Activated T-cell treated with anti-CD3 and anti-CD28 coated beads, Interleukin-2, amount 50 U/mL, for 48 hours (primary cell): ENCODE measurements around the gene FAM170B.

Source experiments
- DNase-seq, 2 experiments: peaks; one replicate each; pipeline ENCODE4 v3.0.0-alpha.2; 2020

FAM170B gene

DNA sequence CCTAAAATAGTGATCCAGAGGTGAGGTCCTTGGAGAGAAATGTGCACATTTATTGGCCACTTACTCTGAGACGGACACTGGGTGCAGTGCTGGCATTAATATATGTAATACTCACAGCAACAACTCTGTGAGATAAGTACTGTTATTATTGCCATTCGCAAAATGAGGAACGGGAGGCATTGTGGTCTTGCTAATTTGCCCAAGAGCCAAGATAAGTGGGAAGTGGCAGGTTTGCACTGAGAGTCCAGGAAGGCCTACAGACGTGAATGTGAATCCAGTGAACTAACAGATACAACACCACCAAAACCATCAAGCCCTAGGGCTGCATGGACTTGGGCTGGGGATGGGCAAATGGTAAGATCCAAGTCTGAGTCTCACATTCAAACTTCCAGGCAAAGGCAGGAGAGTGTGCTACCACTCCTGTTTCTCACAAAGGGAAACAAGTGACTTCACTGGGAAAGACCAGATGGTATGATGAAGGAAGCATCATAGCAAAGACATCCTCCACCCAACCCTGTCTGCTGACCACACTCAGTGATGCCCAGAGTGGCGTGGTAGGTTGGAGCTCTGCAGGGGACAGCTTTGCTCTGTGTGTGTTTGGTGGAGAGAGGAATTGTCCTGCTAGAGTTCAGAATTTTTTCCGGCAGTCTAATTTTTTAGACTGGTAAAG, 35.1 kb upstream of the FAM170B start:
- no peak for DNase-seq

DNA sequence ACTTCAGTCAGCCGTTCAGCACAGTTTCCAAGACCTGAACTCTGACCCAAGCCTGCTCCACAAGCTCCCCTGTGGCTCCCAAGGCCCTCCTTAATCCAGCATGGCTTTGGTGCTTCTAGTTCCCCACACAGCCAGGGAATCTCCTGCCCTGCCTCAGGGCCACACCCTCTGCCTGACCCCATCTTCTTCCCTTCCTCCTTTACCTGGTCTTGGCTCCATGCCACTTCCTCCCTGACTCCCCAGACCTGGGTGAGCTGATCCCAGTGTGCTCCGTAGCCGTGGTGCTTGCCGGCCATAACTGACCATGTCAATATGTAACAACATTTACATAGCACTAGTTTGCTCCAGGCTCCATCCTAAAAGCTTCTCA, 34.3 kb upstream of the FAM170B start:
- DNase-seq, result no peak

DNA sequence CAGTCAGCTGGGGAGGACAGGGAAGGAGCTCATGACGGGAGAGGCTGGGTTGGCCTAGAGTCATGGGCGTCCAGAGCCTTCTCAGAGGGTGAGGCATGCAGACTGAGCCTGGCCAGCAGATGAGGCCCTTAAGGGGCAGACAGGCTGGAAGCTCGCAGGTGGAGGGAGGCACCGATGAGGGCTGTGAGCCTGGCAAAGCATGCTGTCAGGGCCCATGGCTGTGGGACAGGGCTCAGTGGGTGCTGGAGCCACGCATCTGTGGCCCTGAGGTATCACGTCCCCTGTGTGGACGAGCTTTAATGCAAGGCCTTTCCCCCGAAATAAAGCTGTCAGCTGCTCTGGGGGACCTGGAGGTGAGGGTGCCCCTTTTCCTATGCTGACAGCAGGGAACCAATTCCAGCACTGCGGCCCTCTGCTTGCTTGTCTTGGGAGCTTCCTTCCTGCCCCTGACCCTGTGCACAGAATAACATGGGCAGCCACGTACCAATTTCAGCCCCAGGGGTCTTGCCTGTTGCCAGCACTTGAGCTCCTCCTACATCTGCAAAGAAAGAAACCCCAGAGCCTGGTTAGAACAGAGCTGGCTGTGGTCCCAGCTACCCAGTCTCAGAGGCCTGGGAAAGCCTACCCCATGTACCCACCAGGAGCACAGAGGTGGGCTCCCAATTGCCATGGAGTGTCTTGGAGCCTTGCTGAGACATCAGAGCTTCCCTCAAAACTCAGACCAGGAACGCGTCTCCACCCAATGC, 33.8 kb upstream of the FAM170B start:
- no peak for DNase-seq

DNA sequence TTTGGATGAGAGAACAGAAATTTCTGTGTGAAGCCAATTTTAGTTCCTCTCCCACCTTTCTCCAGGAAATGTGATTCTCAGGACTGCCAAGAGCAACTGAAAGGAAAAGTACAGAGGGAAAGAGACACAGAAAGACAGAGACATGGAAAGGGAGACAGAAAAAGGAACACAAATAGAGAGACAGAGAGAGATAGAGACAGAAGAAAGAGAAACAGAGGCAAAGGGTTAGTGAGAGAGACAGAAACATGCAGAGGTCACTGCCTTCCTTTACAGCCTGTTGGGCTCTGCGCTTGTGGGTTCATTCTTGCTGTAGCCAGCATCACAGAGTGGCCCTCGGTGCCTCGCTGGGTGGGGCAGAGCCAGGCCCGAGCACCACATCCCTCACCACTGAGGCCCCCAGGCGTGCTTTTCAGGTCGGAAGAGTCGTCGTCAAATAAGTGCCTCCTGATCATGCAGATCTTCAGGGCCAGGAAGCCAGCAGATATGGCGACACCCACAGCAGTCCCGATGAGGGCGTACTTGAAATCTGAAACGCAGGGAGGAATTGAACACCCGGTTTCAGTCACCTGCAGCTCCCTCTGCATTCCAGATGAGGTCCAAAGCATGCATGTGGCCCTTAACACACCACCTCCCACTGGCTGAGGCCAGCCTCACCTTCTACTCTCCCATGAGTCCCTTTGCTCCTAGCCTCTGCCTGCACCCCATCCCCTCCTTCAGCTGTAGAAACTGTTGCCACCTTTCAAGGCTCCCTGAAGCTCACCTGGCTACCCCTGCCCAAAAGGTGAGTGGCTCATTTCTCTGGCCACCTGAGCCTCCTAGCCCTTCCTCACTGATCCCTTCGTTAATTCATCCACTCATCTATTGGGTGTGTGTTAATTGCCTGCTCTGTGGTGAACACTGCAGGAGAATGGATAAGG, 32.9 kb upstream of the FAM170B start:
- DNase-seq, result no peak

DNA sequence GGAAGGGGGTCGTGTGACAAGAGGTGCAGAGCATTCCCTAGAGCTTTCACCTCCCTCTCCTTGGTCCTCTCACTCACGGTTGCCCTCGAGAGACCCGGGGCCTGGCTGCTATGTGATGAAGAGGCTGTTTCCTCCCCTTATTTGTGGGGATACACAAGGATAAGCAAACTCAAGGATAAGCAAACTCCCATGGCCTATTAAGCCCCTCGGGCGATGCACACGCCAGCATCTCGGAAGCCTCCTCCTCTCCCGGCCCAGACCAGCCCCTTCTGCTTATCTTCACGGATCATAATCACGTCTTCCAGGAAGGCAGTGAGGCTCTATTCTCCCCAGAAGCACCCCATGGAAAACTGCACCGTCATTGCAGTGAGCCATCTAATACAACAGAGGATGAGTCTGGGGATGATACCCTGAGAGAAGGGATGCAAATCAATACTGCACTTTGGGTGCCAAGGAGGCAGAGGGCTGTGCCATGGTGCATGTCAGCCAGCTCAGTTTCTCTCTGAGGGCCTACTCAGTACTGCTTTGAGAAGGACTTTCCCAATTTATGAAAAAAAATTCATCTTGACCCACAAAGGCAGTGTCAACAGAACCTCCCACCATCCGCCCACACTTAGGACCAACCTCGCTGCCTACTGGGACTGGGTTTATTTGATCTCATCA, 32.1 kb upstream of the FAM170B start:
- peak in 1 of 2 experiments; percentile 25 for DNase-seq

DNA sequence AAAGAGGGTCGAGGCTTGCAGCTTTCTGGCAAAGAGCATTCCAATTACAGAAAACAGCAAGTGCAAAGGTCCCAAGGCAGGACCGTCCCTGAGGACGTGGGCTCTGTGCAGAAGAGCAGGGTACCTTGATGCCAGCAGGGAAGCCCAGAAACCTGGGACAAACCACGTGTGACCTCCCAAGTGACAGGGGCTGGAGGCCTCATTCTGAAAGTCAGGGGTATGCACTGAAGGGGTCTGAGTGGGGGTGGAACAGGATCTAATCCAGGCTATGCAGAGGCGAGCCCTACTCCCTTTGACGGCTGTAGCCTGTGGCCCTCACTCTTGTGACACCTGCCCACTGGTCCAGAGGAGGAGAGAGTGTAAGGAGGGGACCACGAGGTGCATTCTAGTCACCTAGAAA, 31.4 kb upstream of the FAM170B start:
- DNase-seq, result no peak

DNA sequence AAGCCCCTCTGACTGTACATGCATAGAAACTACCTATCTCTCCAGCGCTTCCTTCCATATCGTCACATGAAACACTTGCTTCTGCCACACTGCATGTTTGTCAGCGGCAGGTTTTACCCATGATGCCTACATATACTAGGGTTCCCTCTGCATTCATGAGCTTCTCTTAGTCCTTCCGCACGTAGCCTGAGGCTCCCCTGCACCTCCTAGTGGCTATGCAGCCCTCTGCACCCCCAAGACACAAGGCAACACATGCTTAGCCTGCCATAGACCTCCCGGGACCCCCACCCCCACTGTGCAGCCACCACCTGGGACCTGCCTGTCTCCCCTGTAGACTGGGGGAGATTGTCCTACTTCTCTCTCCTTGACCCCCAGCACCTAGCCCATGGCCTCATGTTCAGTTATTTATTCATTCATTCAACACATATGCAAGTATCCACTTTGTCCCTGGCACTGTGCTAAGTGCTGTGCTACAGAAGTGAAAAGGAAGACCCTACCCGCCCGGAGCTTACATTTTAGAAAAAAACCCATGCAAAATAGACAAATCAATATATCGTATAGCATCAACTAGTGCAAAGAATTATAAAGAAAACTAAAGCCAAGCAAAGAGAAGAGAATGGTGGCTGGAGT, 30.9 kb upstream of the FAM170B start:
- peak; percentile 66 to 72 for DNase-seq

DNA sequence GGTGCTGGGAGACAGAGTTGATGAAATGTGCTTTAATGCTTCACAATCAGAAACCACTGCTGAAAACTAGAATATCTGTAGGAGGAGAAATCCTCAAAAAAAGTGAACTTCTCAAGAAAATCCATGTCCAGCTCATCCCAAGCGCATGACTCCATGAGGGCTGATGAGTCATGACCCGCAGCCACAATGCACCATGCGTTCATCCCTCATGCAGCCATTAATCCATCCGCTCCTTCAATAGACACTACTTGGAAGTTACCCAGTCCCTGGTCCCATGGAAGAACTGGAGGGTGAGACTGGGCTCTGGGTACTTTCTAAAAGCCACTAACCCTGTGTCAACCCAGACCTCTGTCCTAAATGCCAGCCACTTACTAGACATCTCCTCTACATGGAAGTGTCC, 29.9 kb upstream of the FAM170B start:
- DNase-seq, result no peak

DNA sequence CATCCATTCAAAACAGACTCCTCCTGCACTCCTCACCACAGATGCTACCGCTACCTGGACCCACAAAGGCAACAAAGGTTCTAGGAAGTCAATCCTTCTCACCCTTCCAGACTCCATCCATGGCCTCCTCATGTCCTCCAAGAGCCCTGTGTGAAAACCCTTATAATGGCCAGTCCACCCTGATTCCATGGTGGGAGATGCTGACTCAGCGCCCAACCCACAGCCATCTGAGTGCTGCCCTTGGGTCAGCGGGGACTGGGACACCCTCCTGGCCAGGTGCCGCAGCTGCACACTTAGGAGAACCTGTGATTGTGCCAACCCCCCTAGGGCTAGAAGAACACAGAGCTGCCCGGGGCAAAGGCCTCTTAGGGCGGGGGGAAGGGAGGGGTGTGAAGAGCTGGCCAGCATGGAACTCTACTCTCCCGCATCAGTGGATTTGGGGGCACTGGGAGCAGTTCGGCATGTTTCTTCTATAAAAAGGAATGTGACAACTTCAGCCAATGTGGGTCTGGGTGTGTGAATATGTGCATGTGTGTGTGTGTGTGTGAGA, 29.0 kb upstream of the FAM170B start:
- DNase-seq, result no peak

DNA sequence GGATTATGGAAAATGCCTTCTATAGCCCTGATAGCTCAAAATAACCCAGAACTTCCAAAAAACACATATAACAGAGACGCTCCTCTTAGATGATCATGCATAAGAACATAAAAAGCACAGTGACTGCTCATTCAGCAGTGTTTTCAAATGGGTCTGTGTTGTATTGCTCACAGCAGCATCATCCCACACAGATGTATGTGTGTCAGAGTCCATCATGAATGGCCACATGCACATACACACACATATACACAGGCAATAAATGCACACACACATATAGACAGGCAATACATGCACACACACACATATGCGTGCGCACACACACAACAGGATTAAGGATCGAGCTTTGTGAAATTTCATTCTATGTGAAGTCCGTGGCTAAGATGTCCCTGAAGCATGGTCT, 28.2 kb upstream of the FAM170B start:
- DNase-seq, result no peak

DNA sequence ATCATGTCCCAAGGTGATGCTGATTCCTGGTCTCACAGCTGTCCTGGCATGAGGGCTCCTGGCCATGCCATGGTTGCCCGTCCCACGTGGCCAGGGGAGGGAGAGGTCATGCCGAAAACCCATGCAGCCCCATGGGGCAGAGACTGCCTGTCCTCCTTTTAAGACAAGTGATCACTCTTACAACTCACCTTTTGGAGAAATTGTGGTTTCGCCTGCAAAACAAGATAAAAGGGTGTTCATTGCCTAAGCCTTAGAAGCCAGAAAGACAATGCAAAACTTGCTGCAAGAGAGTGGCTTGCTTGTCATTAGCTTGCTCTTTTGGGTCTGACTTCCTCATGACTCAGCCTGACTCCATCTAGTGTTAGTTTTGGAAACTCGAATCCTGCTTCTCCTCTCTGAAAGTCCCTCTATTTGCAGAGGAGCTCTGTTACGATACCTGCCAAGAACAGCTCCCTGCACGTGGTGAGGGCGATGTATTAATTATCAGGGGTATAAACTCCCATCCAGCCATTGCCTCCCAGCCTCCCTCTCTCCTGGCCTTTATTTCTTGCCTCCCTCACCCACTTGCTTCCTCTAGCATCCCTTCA, 27.7 kb upstream of the FAM170B start:
- DNase-seq, result no peak

DNA sequence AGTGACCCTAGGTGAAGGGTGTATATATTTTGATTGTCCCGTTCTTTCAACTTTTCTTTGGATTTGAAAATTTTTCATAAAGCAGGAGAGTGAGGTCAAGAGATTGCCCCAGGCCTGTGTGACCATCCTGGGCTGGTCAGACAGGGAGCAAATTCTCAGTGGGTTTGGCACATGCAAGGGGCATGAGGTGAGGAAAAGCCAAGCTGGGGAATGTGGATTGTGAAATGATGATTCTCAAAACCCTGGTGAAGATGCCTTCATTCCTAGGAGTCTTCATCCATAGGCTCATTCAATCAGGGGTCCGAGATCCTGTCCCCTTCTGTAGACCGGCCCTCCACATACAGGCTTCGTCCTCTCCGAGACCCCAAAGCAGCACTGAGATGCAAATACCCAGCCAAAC, 27.0 kb upstream of the FAM170B start:
- DNase-seq, result no peak

DNA sequence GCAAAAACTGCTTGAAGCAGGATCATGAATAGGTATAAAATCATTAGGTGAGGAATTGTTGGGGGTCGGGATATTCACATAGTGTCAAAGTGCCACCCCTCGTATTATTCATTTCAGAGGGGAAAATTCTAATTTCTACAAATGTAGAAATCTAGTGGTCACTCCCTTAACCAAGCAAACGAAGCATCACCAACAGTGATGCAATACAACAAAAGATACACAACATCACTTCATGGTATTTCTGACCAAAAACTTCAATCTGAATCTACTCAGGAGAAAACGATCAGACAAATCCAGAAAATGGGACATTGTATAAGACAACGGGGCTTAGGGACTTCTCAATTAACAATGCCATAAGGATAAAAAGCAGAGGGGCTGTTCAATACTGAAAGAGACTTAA, 26.3 kb upstream of the FAM170B start:
- no peak for DNase-seq

DNA sequence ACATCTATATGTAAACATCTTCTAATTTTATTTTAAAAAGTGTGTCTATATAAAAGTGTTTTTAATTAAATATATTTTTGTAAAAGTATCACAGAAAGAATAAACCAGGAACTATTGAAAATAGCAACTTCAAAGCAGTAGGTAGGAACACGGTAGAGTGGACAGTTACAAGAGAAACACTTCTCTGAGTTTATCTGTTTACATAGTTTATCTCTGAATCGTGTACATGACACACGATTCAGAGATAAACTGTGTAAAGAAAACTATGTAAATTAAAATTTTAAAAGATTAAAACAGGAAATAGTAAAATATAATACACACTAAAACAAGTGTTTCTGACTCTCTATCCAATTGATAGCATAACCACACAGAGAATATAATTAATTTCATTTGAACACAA, 25.1 kb upstream of the FAM170B start:
- DNase-seq, result no peak

DNA sequence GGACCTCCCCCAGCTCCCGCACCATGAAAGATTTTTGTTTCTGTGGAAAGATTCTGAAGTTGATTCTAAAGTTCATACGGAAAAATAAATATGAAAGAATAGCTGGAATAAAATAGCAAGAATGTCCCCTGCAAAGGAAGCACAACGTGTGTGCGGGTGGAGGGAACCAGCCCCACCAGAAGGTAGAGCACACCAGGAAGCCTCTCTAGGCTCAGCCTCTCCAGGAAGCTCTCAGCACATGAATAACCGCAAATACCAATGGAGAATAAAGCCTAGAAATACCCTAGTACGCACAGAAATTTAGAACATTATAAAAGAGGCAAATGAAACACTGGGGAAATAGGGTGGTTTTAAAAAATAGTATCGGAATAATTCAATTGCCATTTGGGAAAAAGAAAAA, 24.6 kb upstream of the FAM170B start:
- no peak for DNase-seq

DNA sequence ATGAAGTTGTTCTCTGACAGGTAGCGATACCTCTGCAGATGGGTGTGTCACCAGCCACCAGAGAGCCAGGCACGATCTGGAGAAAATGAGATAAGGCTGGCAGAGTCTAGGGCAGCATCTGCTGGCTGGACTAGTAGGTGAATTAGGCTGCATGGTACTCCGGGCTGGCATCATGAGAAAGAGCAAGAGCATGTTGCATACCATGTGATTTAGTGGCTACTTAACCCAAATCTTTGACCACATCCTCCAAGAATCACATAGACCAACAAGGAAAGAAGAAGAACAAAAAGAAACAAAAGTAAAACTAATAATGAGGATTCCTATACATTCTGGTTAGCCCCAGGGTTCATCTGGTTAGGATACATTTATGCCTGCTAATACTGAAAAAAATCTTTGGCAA, 23.4 kb upstream of the FAM170B start:
- no peak for DNase-seq

DNA sequence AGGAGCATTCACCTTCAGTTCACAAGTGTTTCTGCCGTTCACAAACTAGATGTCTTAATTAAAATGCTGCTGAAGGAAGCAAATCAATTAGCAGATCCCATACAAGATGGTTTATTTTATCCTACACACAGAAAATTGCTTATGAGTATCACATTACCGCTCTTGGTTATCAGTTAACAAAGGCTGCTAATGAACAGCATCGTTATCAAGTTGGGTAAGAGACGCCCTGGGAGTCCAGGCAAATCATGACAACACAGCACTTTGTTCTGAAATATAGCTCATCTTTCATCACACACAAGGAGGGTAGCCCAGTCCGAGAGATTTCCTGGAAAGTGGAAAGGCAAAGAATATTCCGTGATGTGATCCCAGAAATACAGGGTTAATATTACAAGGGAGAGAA, 20.8 kb upstream of the FAM170B start:
- DNase-seq, result no peak

DNA sequence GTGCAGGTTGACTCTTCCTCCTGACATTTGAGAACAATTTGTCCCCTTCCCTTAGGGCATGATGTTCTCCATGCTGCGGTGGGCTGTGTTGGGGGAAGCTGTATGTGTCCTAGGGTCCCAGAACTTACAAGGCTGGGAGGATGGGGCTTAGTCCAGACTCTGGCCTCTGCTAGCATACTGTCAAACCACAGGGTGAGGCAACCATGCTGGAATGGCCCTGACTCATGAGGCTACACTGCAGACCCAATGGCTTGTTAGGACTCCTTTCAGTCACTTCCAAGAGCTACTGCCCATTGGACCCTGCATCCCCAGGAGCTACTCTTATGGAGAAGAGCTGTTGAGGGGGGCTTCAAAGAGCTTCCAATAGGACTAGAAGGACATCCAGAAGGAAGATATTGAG, 20.1 kb upstream of the FAM170B start:
- no peak for DNase-seq

DNA sequence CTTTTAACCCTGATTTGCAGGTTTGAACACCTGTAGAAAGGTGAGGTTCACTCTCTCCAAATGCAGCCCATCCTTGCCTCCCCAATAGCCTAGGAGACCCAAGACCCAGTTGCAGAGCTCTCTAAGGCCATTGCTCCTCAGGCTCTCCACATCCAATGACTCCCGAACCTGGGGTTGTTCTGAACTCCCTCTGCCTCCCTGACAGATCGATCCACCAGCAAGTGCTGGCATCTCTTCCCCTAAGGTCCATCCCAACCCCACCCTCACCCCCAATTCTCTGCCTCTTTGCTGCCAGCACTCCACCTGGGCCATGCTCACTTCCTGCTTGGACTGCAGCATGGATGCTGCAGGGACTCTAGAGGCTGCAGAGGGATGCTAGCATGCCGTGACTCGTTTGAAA, 19.3 kb upstream of the FAM170B start:
- no peak for DNase-seq

DNA sequence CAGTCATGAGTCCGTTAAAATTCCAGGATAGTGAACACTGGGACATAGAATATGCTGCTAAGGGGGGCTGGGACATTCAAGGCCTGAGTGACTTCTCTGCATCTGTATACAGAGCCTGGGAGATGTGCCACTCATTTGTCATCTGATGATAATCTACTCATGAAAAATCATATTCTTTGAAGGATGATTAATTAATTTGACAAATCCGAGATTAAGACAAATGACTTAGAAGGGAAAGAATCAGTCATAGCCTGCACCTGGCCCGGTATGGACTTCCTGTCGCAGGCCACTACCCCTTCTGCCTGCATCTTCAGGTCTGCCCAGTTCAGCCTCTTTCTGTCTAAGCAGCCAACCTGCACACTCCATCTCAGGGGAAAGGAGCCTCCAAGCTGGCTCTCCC, 18.8 kb upstream of the FAM170B start:
- no peak for DNase-seq

DNA sequence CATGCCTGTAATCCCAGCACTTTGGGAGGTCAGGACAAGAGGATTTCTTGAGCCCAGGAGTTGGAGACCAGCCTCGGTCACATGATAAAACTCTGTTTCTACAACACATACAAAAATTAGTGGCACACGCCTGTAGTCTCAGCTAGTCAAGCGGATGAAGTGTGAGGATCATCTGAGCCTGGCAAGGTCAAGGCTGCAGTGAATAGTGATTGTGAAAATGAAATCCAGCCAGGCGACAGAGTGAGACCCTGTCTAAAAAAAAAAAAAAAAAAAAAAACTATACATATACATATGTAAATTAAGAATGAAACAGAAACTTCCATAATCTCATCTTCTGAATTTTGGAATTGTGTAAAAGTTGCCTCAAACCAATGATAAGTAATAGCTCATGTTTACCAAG, 18.2 kb upstream of the FAM170B start:
- DNase-seq, result no peak

DNA sequence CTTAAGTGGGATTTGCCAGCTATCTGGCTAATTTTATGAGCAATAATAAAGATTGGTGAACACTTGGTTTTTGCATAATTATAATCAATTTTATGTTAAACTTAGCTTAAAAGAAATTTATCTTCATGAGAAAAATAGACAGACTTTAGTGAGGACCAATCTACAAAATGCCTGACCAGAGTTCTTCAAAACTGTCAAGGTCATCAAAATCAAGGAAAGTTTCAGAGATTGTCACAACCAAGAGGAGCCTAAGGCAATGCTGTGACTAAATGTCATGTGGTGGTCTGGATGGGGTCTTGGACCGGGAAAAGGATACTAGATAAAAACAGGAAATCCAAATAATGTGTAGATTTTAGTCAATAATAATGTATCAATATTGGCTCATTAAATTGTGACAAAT, 17.7 kb upstream of the FAM170B start:
- no peak for DNase-seq
